GM21576 (cell line): ENCODE data around the gene CBX4.

Source experiments
- ATAC-seq: cut with Tn5 transposase; IDR thresholded peaks from one replicate; pipeline ENCODE4 v1.9.1; 2021; ENCODE audit warnings: mild to moderate bottlenecking, moderate library complexity; ENCODE audit not compliant: unreplicated experiment

Gene CBX4

DNA sequence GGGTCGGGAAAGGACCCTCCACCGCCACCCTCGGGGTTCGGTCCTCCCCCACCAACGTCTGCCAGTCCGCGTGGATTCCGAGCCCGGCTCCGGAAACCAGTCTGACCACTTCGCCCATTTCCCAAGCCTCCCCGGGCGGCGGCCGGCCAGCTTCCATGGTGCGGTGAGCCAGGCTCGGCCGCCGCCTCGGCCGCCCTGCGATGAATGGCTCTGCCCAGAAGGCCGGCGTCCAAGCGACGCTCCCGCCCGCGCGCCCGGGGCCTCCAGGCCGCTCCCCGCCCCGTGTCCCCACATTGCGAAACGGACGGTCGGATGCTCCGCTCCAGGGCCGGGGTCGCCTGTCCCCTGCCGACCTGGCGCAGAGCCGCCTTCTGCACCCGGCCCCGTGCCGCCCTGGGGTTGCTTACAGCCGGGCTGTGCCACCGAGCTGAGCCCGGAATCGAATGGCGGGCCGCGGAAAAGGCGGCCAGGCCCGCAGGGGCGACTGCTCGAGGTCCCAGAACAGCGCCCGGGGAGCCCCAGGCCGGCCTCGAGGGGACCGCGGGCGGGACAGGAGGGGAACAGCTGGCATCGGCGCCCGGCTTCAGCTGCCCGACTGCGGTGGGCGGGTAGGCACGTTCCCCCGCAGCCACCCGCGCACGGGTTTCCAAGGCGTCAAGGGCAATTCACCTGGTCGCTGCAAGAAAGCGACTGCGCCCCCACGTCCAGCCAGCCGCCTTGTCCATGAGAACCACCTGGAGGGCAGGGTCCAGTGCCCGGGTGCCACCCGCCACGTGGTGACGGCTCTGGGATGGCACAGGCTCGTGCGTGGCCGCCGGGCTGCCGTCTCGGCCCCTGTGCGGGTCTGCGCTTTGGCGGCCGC lies 24.0 kb downstream of the CBX4 start:
- no peak for ATAC-seq

DNA sequence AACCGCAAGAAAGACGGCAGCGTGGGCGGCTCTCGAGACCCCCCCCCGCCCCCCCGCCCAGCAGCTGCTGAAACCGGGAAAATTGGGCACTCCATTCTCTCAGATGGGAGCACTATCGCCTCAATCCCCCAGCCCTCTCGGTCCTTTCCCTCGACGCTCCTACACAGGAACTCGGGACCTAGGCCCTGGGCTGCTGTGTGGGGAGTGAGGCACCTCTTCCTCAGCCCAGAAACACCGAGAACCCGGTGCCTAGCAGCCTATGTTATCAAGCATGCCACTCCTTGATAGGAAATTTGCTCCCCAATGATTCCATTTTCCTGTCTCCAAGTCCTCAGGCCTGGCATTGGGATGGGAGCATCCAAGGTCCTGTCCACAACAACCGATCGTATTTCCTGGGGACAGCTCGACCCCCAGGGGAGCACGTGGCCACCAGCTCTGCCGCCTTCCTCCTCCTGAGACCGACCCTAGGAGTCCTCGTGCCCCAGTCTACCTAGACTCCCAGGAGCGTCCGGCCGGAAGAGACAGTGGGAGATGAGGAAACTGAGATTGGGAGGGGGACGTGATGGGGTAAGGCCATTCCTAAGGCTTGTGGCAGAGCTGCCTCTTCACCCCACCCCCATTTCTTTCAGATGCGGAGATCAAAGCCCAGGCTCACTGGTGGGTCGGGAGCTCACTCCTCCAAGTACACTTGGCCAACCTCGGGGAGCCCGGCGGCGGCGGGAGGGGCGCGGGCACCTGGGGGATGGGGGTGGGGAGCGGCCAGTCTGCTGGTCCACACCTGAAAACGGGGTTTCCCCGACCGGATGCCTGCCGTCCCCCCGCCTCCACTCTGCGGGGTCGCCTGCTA lies 24.9 kb downstream of the CBX4 start:
- no peak for ATAC-seq

DNA sequence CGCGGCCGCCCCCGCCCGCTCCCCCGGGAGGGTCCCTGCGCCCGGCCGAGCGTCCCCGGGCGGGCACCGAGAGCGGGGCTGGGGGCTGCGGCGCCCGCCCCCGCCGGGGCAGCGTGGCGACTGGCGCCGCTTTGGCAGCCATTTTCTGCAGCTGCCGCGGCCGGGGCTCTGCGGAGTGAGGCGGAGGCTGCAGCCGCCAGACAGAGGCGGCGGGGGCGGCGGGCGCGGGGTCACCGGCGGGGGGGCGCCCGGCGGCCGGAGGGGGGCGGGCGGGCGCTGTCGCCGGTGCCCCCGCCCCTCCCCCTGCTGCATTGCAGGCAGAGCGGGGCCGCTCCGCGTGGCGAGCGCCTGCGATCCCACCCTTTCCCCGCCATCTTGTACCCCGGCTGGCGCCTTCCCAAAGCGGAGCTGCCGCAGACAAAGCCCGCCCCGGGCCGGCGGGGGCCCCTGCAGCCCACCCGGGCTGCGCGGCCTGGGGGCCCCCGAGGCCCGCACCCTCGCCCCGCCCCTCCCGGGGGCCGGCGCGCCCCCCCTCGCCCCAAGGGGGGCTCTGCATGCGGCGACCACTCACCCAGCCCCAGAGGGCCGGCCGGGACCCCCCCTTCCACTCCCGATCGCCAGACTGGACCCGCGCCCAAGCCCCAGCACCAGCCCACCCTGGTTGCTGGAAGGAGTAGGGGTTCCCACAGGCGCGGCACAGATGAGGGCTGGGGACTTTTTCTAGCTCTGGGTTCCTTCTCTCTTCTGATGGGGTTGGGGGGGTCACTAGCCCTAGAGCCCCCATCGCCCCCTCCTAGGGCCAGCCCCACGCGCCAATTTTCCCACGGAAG lies 25.7 kb downstream of the CBX4 start:
- ATAC-seq: no peak

DNA sequence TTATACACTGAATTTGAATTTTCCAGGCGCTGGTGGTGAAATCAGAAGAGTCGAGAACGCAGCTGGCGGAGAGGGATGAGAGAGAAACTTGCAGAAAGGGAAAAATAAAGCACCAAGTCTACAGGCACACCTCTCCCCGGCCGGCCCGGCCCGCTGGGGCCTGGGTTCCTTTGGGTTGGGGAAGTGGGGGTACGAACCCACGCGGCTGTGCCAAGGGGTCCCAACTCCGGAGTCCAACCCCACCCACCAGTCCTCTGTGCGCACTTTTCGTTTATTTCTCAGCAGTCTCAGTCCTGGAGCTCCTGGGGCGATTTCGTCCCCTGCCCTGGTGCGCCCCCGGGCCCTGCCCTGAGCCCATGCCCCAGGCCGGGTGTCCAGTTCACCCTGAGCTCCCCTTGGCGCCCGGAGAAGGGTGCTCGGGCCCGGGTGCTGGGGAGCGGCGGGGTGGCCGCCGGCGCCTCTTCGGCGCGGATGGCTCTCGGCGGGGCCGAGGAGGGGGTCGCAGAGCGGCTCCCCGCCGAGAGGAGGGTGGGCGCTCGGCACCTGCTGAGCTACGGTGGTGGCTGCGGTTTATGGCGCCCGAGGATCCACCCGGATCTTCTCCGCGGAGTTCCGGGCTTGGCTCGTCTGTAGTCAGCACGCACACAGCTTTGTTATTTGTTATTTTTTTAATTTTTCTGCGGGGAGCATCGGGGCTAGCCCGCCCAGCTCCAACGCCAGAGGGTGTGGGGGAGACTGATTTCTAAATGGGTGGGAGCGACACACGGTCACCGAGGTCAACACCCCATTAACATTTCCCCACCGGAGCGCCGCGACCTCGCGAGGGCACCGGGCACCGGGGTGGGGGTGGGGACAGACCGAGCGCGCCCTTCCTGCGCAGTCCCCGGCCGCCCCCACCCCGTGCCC lies 26.6 kb downstream of the CBX4 start:
- no peak for ATAC-seq

DNA sequence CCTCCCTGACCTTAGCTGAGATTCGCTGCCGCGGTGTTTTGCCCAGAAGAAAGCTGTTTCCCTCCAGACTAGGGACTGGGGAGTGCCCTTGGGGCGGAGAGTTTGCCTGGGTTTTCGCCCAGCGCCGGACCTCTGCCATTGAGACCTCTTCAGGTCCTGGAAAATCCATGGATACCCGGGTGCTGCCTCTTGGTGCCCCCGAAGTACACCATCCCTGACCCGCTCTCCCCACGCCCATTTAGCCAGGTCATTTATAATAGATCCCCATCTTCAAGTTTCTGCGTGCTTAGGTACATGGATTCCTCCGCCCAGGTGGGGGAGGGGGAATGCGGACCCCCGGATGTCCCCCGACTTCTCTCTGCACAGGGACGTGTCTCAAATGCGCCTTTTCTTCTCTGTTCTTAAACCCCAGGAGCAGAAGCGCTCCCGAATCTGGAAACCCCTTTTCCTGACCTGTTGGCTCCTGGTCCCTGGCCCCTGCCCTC lies 27.3 kb downstream of the CBX4 start:
- ATAC-seq: no peak

DNA sequence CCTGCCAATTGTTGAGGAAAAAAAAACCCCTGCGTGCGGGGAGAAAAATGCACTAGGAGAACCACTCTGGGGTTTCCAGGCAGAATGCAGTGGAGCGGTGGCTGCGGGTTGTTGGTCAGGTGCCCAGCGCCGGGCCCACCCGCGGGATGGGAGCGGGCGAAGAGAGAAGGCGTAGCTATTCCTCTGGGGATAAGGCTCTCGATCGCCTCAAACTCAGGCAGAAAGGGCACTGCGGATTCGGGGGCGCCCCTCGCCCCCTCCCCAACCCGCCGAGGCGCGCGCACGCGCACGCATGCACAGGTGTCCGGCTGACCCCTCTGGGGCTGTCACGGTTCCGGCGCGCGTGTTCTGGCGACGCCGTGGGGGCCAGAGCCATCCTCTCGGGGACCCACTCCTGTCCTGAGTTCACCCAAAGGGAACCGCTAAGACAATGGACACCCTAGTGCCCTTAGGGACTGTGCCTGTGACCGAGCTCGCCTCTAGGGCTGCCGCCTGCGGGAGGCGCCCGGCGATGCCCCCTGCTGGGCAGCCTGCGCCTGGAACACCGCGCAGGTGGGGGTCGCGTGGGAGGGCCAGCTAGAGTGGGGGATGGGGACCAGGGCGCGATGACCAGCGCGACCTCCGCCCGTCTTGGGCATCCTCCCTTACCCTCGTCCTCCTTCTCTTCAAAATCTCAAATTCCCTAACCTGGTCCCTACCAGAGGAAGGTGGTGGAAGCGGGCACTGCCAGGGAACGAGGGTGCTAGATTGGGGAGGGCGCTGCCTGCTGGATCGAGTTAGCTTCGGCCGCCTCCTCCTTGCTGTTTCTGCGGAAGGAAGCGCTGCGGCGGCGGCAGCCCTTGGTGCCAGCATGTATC lies 28.0 kb downstream of the CBX4 start:
- ATAC-seq: no peak

DNA sequence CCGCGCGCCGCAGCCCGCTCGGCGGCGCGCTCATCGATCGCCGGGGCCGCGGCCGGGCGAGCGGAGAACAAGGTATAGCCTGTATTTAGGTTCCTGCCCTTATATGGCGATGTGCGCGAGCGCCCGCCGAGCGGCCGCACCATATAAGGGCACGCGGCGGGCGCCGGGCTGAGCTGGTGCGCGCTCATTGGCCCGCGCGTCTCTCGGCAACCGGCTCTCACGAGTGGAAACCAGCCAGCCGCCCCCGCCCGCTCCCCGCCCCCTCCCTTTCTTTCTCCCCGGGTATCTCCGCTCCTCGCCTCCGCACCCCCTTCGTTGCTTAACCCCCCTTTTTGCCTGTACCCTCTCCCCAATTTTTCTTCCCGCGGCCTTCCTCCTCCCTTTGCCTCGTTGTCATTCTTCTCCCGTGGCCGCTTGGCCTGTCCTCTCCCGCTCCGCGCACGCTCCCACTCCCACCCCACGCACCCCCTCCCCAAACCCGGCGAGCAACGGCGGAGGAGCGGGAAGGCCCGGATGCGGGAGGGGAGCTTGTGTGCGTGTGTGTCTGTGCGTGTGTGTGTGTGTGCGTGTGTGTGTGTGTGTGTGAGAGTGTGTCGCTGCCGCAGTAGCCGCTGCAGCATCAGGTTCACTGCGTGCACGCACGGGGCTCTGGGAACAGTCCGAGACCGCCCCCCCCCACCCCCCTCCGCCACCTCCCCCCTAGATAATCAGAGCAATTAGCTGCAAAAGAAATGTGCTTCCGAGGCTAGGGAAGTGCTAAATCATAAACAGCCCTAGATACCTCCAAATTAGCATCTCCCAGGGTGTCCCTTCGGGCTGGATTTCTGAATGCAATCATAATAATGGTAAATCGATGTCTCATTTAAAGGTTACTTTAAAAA lies 28.9 kb downstream of the CBX4 start:
- peak; percentile 70 for ATAC-seq

DNA sequence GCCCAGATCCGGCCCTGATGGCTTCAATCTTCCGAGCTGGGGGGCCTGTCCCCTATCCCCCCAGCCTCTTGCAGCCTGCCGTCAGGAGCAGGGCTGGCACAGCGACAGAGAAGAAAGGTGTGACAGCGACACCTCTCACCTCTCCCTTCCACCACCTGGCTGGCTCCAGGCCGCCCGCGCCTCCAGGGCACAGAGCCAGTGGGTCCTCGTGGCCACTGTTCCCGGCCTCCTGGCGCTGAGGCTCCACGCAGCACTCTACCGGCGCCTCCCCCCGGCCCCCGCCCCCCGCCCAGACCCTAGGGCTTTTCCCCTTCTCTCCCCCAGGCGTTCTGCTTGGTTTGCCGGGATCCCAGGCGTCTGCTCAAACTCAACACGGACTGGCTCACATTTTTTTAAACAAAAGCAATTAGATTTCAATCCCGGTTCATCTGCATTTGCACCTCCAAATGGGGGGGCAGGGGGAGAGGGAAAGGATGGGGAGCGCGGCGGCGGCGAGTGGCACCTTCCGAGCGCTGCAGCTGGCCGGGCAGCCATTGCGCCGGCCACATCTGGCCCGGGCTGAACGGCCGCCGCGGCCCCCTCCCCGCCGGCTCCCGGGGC lies 29.6 kb downstream of the CBX4 start:
- ATAC-seq: no peak

DNA sequence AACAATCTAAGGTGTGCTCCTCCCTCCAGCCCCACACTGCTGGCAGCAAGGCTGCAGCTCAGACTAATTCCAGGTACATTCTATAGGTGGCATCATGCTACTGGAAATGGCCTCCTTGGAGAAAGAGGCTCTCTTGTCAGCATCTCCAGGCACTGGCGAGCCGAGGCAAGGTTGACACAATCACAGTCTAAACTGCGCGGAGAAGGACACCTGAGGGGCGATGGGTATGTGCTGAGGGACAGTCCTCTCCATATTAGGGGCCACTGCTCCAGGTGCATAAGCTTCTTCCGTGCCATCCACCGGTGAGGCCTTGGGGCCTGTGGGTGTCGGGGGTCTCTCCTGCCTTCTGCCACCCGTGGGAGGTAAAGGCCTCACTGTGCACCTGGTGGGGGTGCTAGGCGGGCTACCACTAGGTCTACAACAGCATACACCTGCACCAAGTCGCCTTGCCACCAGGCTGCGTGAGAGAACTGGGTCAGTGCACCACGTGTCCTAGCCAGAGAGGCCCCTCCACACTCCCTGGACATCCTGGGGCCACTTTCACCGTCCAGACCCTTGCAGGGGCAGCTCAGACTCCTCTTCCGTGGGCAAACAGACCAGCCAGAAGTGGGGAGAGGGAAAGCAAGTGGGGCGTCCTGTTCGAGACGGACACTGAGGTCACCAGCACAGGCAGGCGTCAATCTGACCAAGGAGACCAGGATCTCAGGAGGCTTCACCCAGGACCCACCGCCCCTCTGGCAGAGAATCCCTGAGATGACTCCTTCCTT lies 30.3 kb downstream of the CBX4 start:
- ATAC-seq: no peak

DNA sequence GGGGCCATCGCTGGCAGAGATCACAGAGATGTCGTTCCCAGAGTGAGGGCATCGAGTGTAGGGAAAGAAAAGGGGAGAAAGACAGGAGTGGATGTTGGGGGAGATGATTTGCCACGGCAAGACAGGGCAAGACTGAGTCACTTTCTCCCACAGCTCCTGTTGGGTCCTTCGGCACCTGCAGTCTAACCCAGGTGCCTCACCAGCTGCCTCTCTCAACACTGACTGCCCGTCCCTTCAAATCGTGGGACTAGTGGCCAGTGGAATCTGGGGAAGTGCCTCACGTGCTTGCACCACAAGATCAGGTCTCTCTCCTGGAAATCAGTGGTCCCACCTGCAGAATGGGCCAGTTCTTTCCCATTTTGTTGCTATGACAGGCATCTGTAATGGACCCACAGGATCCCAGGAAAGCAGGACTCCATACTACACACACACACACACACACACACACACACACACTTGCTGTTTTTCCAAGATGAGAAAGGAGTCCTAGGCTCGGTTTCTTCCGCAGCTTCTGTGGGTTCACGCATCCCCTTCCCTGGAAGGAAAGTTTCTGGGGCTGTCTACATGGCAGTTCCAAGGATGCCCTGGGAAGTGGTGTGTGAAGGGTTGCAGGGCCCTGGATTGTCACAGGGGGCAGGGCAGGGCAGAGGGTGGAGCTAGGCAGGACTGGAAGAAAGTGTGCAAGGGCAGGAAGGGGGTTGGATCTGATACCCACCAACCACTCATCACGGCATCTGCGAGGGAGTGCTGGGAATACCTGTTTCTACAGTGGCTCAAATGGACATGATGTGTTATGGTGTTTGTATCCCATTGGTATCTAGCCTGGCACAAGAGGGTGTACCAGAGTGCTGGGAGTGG lies 32.1 kb downstream of the CBX4 start:
- no peak for ATAC-seq

DNA sequence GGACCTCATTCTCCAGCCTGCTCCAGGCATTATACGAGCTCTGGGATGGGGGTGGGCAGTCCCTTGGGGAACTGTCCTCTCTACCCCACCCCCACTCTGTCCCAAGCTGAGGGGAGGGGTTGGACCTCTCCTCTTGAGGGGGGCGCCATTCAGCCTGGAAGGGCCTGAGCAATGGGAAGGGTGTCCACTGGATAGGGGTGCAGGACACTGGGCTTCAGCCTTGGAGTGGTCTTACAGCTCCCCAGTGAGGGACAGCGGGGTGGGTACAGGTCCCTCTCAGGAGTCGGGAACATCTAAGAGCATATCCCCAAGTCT lies 32.8 kb downstream of the CBX4 start:
- no peak for ATAC-seq

DNA sequence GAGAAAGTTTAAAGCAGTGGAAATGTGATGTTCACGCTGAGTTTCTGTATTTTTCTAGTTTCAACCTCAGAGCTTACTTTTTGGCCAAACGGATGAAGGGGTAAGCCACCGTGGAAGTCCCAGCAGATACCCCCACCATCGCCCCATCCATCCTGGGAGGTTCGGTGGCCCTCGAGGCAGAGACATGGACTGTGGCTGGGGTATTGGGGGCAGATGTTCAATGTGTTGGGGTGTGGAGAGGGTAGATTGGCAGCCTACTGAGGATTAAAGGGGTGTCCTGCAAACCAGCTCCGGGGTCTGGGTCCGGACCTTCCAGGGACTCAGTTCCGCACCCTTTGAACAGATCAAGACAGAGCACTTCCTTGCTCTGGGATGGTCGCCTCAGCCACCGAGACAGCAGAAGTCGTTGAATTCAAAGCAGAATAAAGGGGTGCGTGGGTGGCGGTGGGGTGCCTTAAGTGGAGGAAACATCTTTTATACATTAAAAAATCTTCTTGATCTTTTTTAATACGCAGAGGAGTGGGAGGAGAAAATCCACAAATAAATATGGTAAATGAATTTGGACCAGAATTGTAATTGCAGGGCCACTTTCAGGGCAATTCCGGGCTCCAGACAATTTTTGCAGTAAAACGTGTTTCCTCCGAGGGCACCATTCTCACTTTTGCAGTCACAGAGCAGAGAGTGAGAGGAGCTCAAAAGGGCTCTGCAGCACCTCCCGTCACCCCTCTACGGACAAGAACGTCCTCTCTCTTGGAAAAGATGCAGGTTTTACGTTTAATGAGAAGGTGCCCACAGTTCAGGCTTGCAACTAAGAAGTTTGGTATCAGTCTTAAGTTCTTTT lies 34.2 kb downstream of the CBX4 start:
- peak; percentile 7 for ATAC-seq

DNA sequence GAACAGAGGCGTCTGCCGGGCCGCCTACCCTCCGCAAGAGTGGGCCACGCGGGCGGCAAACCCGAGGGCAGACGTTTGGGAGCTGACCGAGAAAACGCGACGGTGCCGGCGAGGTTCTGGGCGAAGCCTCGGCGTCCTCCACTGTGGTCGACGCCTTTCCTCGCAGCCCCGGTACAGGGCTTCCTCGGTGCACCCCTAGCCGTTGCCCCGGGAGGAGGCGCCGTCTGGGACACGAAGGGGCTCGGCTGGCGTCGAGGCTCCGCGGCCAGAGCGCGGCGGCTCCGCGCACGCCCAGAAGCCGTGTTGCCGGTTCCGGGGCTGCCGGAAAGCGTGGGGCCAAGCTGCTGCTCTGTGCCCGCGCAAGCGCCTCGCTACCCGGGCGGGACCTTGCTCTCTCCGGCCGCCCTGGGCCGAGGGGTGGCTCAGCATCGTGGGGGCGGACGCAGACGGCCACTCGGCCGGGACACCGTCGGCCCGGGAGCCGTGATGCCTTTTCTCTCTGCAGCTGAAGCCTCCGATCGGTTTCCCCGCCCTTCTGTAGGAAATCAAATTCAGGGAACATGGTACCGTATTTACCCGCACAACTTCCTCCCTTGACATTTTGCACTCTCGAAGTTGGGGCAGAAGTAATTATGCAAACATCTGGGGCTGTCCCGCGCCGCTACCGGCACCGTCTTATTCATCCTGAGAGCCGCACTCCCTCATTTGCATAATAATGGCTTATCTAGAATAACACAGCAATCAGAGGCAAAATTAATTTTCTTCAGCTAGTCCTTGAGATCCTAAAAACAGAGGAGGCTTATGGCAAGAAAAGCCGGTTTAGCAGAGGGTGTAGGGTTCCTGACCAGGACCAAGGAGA lies 35.0 kb downstream of the CBX4 start:
- ATAC-seq: peak; percentile 49

DNA sequence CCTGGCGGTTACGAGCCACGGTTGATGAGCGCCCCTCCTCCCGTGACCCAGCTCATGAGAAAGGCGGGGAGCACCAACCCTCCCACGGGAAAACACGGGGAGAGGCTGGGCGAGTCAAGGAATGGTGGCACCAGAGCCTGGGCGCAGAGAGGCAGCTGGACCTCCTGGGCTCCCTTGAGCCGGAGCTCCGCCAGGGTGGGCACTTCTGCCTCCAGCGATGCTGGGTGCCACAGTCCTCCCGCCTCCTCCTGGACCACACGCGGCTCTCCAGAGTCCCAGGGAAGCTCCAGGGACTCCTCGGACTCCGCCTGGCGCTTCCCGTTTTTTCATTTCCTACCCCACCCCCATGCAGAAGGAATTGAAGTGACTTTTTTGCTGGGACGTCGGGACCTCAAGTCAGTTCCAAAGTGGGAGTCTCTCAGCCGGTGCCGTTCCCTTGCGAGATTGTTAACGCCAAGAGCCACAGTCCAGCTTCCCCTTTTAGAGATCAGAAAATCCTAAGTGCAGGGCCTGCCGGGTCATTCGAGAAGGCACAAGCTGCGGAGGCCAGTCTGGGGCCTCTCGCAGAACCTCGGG lies 35.7 kb downstream of the CBX4 start:
- ATAC-seq: no peak
